Endothelial cell of umbilical vein (primary cell): ENCODE measurements around the gene GPR160.
"Not testable (repeated sequence)": the region's sequence is repeated elsewhere in the genome, so short reads cannot be mapped to it uniquely, and the experiment has no call there.

Experiments used
- CTCF ChIP-seq, 2 donors: IDR thresholded peaks; 1 replicate in 1 of 2; 2 replicates in 1 of 2; pipeline ENCODE4 v1.5.1; 2011; ENCODE audit warnings: low read length in 2 of 2, mild to moderate bottlenecking in 2 of 2, moderate library complexity in 2 of 2, control low read depth in 1 of 2, inconsistent platforms in 1 of 2, low read depth in 1 of 2; ENCODE audit not compliant: insufficient read depth in 1 of 2; ENCODE audit errors: extremely low read depth in 1 of 2
- EZH2 ChIP-seq: IDR thresholded peaks from 2 replicates; pipeline ENCODE4 v1.6.1; 2012; ENCODE audit warnings: borderline replicate concordance, low read depth, mild to moderate bottlenecking, moderate library complexity, low read length, inconsistent platforms; ENCODE audit not compliant: severe bottlenecking

- TF ChIP-seq CTCF (IDR thresholded peaks at IDR 0.05; ENCODE audit: extremely low read depth in 1 of 2, insufficient read depth in 1 of 2, low read depth in 1 of 2, low read length in 2 of 2); EZH2: not testable (repeated sequence)
These were observed 18.5 kb upstream of the GPR160 start for GRCh38 chr3:170019306-170019705.
